Kidney glomerular epithelial cell (primary cell): ENCODE measurements around the gene EIF4G1.

Source experiments
- DNase-seq: peaks from one replicate; lab custom pipeline; 2025; lab: John Stamatoyannopoulos, UW

The EIF4G1 gene

GRCh38 chr3:184307915-184308314 lies 6.5 kb upstream of the EIF4G1 start:
- no peak for DNase-seq

GRCh38 chr3:184308744-184309143 lies 5.7 kb upstream of the EIF4G1 start:
- no peak for DNase-seq

GRCh38 chr3:184311633-184312032 lies 2.8 kb upstream of the EIF4G1 start:
- no peak for DNase-seq

- no peak for DNase-seq
Observed at GRCh38 chr3:184314700-184315542, 515 bp downstream of the EIF4G1 start.

GRCh38 chr3:184315543-184315867 lies 1.1 kb downstream of the EIF4G1 start:
- DNase-seq, result no peak

GRCh38 chr3:184315871-184316661 lies 1.7 kb downstream of the EIF4G1 start:
- DNase-seq, result no peak

- no peak for DNase-seq
Observed at GRCh38 chr3:184316792-184317191, 2.4 kb downstream of the EIF4G1 start.

GRCh38 chr3:184317201-184317600 lies 2.8 kb downstream of the EIF4G1 start:
- no peak for DNase-seq

GRCh38 chr3:184320104-184320445 lies 5.7 kb downstream of the EIF4G1 start:
- DNase-seq, result peak; percentile 77

GRCh38 chr3:184321666-184322065 lies 7.3 kb downstream of the EIF4G1 start:
- DNase-seq, result no peak

GRCh38 chr3:184322731-184323487 lies 8.5 kb downstream of the EIF4G1 start:
- no peak for DNase-seq

GRCh38 chr3:184323696-184324095 lies 9.3 kb downstream of the EIF4G1 start:
- DNase-seq, result no peak

GRCh38 chr3:184325269-184325668 lies 10.9 kb downstream of the EIF4G1 start:
- no peak for DNase-seq

GRCh38 chr3:184325715-184326369 lies 11.4 kb downstream of the EIF4G1 start:
- DNase-seq, result no peak

- DNase-seq, result no peak
Observed at GRCh38 chr3:184327171-184327570, 12.8 kb downstream of the EIF4G1 start.

- no peak for DNase-seq
Observed at GRCh38 chr3:184328516-184328915, 14.1 kb downstream of the EIF4G1 start.

GRCh38 chr3:184332370-184333090 lies 18.1 kb downstream of the EIF4G1 start:
- DNase-seq, result peak; percentile 89

- DNase-seq, result no peak
Observed at GRCh38 chr3:184333190-184333589, 18.8 kb downstream of the EIF4G1 start.

GRCh38 chr3:184333700-184334099 lies 19.3 kb downstream of the EIF4G1 start:
- no peak for DNase-seq

GRCh38 chr3:184334470-184335158 lies 20.2 kb downstream of the EIF4G1 start:
- no peak for DNase-seq

- no peak for DNase-seq
Observed at GRCh38 chr3:184335291-184335660, 20.9 kb downstream of the EIF4G1 start.
